C4-2B (cell line): ENCODE data around the gene NT5C3A.

ENCODE experiments used
- CTCF ChIP-seq: fragments of 450-650 bp; conservative IDR thresholded peaks from 2 replicates; pipeline ENCODE4 v1.5.1; 2017; ENCODE audit warnings: mild to moderate bottlenecking
- ZFX ChIP-seq: fragments of 450-650 bp; IDR thresholded peaks from 2 replicates; pipeline ENCODE4 v1.6.1; 2017

GRCh38 chr7:33050535-33051318, 11.8 kb downstream of the NT5C3A start:
- TF ChIP-seq CTCF (peak; percentile 85), ZFX (no peak)
